Myocyte (in vitro differentiated cells): ENCODE data around the gene MGAT3. TPM values are rescaled to one million over a fixed set of nuclear protein-coding genes. Genes with fewer than 3 reads are reported as not detected.

Source experiments
- DNase-seq: peaks from one replicate; pipeline ENCODE4 v3.0.0-alpha.2; 2012; ENCODE audit warnings: low read depth
- total RNA-seq: library from RNA; depleted of rRNA; stranded (reverse); fragments of >200 nt; gene quantifications from 2 replicates; pipeline ENCODE4 v1.2.3, GENCODE V29; 2014

The MGAT3 gene
- total RNA-seq, 1 donor from 2014 or later, result not detected

GRCh38 chr22:39470451-39471291 is 13.9 kb downstream of the MGAT3 start:
- DNase-seq, result no peak

GRCh38 chr22:39471381-39472141 is 14.7 kb downstream of the MGAT3 start:
- no peak for DNase-seq

- DNase-seq, result no peak
Observed at GRCh38 chr22:39472570-39473556, 16.1 kb downstream of the MGAT3 start.

GRCh38 chr22:39473851-39474250 is 17.0 kb downstream of the MGAT3 start:
- DNase-seq, result no peak

GRCh38 chr22:39474351-39475111 is 17.7 kb downstream of the MGAT3 start:
- DNase-seq, result no peak

GRCh38 chr22:39475337-39475736 is 18.5 kb downstream of the MGAT3 start:
- no peak for DNase-seq

- DNase-seq, result no peak
Observed at GRCh38 chr22:39475902-39476301, 19.1 kb downstream of the MGAT3 start.

- DNase-seq, result no peak
Observed at GRCh38 chr22:39476664-39477063, 19.9 kb downstream of the MGAT3 start.

GRCh38 chr22:39477542-39477941 is 20.7 kb downstream of the MGAT3 start:
- DNase-seq, result no peak

- DNase-seq, result peak; percentile 46
Observed at GRCh38 chr22:39478441-39478850, 21.6 kb downstream of the MGAT3 start.

- DNase-seq, result no peak
Observed at GRCh38 chr22:39479254-39479653, 22.4 kb downstream of the MGAT3 start.

GRCh38 chr22:39480557-39480956 is 23.7 kb downstream of the MGAT3 start:
- no peak for DNase-seq

- no peak for DNase-seq
Observed at GRCh38 chr22:39481054-39481453, 24.2 kb downstream of the MGAT3 start.

GRCh38 chr22:39481595-39481994 is 24.8 kb downstream of the MGAT3 start:
- no peak for DNase-seq

- peak; percentile 65 for DNase-seq
Observed at GRCh38 chr22:39482768-39483167, 26.0 kb downstream of the MGAT3 start.

- no peak for DNase-seq
Observed at GRCh38 chr22:39486951-39487825, 30.4 kb downstream of the MGAT3 start.

- no peak for DNase-seq
Observed at GRCh38 chr22:39487826-39488520, 31.2 kb downstream of the MGAT3 start.

GRCh38 chr22:39488563-39489083 is 31.8 kb downstream of the MGAT3 start:
- DNase-seq, result no peak
